Activated CD4-positive, alpha-beta memory T cell treated with anti-CD3 and anti-CD28 coated beads, Interleukin-2, amount 10 ng/mL, durations not matched to agents 7 days and 5 days (primary cell): Measurements from ENCODE around the gene NOL8. TPM values are rescaled to one million over a fixed set of nuclear protein-coding genes. Genes with fewer than 3 reads are reported as not detected.

ENCODE experiments used
- CTCF ChIA-PET: fragments of 350-600 bp; sonication (Branson Sonifier 250); formaldehyde crosslinking; loops from one replicate; lab custom pipeline; 2021; ENCODE audit warnings: antibody characterized with exemption, inconsistent platforms; lab: Charles Lee
- POLR2A ChIA-PET: fragments of 350-600 bp; sonication (Branson Sonifier 250); formaldehyde crosslinking; loops from one replicate; lab custom pipeline; 2021; ENCODE audit warnings: antibody characterized with exemption; lab: Charles Lee
- DNase-seq: peaks from one replicate; pipeline ENCODE4 v3.0.0-alpha.2; 2020
- H3K27ac Mint-ChIP-seq: one replicate; pipeline ENCODE4 v1.8.0; 2021; ENCODE audit warnings: mild to moderate bottlenecking, mixed read lengths
- H3K27me3 Mint-ChIP-seq: one replicate; pipeline ENCODE4 v1.8.0; 2021; ENCODE audit warnings: mixed read lengths
- H3K36me3 Mint-ChIP-seq: one replicate; pipeline ENCODE4 v1.8.0; 2021; ENCODE audit warnings: low read depth, mixed read lengths
- H3K4me1 Mint-ChIP-seq: one replicate; pipeline ENCODE4 v1.8.0; 2021; ENCODE audit warnings: mixed read lengths
- H3K4me3 Mint-ChIP-seq: one replicate; pipeline ENCODE4 v1.8.0; 2021; ENCODE audit warnings: mild to moderate bottlenecking, mixed read lengths
- H3K9me3 Mint-ChIP-seq: one replicate; pipeline ENCODE4 v1.8.0; 2021; ENCODE audit warnings: mixed read lengths
- total RNA-seq, 2 experiments: library from RNA; stranded (reverse); gene quantifications; one replicate each; pipeline ENCODE4 v1.2.3, GENCODE V29; 2021

NOL8 gene
- total RNA-seq = 10 to 100 TPM; 48.0 to 48.9 TPM

GRCh38 chr9:92325269-92325990 is at the start of gene NOL8, which contains the start of gene CENPP:
Gene NOL8, minus strand, starts transcription at chr9:92325350. Its CDS starts 1,189 bp downstream, at chr9:92324161.
Gene CENPP, plus strand, starts transcription at chr9:92325953.
- ChIA-PET CTCF (interaction anchor here (0.7 to 3.0 kb wide), 5 partner anchors 9 to 464 kb away, joined by 3 to 16 read pairs (median 4); partner anchors contain the start of gene IPPK), POLR2A (interaction anchor here (0.6 to 3.2 kb wide), 32 partner anchors 9 to 1128 kb away, joined by 3 to 31 read pairs (median 4); partner anchors contain the start of genes FAM120AOS, IARS1, IPPK and NINJ1)
- Mint-ChIP-seq H3K4me3 (peak within 1 kb of the TSS; percentile 98), H3K36me3 (peaks cover 22% of the 10 kb centered on the region), H3K9me3 (no peaks in the 10 kb centered on the region), H3K4me1 (peaks cover 39% of the 10 kb centered on the region), H3K27me3 (no peaks in the 10 kb centered on the region), H3K27ac (peak within 1 kb of the TSS; percentile 94)
- DNase-seq = peak; percentile 88

- no peak for DNase-seq
These were observed 48.0 kb upstream of the NOL8 start for GRCh38 chr9:92373167-92373566.

GRCh38 chr9:92369075-92369474 is 43.9 kb upstream of the NOL8 start:
- peaks cover 4% of the 10 kb centered on the region for H3K9me3 Mint-ChIP-seq
- peaks cover 24% of the 10 kb centered on the region for H3K36me3 Mint-ChIP-seq
- no peak for DNase-seq
- H3K27me3 Mint-ChIP-seq = no peaks in the 10 kb centered on the region
- no peak overlapping the region for H3K4me3 Mint-ChIP-seq
- H3K27ac Mint-ChIP-seq = no peak overlapping the region
- no peaks in the 10 kb centered on the region for H3K4me1 Mint-ChIP-seq
- POLR2A ChIA-PET = no interaction called here
- CTCF ChIA-PET = no interaction called here

More at GRCh38 chr9:92373167-92373566, 48.0 kb upstream of the NOL8 start:
- peaks cover 6% of the 10 kb centered on the region for H3K9me3 Mint-ChIP-seq
- peaks cover 4% of the 10 kb centered on the region for H3K4me1 Mint-ChIP-seq
- CTCF ChIA-PET = no interaction called here
- H3K27ac Mint-ChIP-seq = no peak overlapping the region
- POLR2A ChIA-PET = no interaction called here
- peaks cover 38% of the 10 kb centered on the region for H3K36me3 Mint-ChIP-seq
- H3K4me3 Mint-ChIP-seq = no peak overlapping the region
- no peaks in the 10 kb centered on the region for H3K27me3 Mint-ChIP-seq

- H3K27ac Mint-ChIP-seq = no peak overlapping the region
- ChIA-PET POLR2A (interaction anchor here (1.5 kb wide), 1 partner anchor 35 kb away, joined by 4 read pairs; the partner anchor contains the start of genes CENPP and NOL8), CTCF (no interaction called here)
- H3K9me3 Mint-ChIP-seq = peaks cover 7% of the 10 kb centered on the region
- H3K27me3 Mint-ChIP-seq = no peaks in the 10 kb centered on the region
- no peaks in the 10 kb centered on the region for H3K4me1 Mint-ChIP-seq
- peaks cover 28% of the 10 kb centered on the region for H3K36me3 Mint-ChIP-seq
- H3K4me3 Mint-ChIP-seq = no peak overlapping the region
- DNase-seq = no peak
These were observed 34.9 kb upstream of the NOL8 start for GRCh38 chr9:92360083-92360482.

- CTCF ChIA-PET = no interaction called here
- no peak overlapping the region for H3K27ac Mint-ChIP-seq
- no peaks in the 10 kb centered on the region for H3K4me1 Mint-ChIP-seq
- H3K27me3 Mint-ChIP-seq = no peaks in the 10 kb centered on the region
- no peak overlapping the region for H3K4me3 Mint-ChIP-seq
- DNase-seq = no peak
- H3K9me3 Mint-ChIP-seq = peaks cover 11% of the 10 kb centered on the region
- POLR2A ChIA-PET = interaction anchor here (1.5 kb wide), 1 partner anchor 34 kb away, joined by 4 read pairs; the partner anchor contains the start of genes CENPP and NOL8
- H3K36me3 Mint-ChIP-seq = peaks cover 32% of the 10 kb centered on the region
These were observed 34.3 kb upstream of the NOL8 start for GRCh38 chr9:92359394-92359995.

GRCh38 chr9:92353051-92353450 is 27.9 kb upstream of the NOL8 start:
- H3K4me3 Mint-ChIP-seq = no peak overlapping the region
- no peak for DNase-seq
- peaks cover 13% of the 10 kb centered on the region for H3K9me3 Mint-ChIP-seq
- POLR2A ChIA-PET = no interaction called here
- H3K4me1 Mint-ChIP-seq = peaks cover 7% of the 10 kb centered on the region
- H3K27ac Mint-ChIP-seq = no peak overlapping the region
- CTCF ChIA-PET = no interaction called here
- H3K27me3 Mint-ChIP-seq = no peaks in the 10 kb centered on the region
- peaks cover 47% of the 10 kb centered on the region for H3K36me3 Mint-ChIP-seq

GRCh38 chr9:92350740-92351133 is 25.6 kb upstream of the NOL8 start:
- Mint-ChIP-seq H3K9me3 (peaks cover 6% of the 10 kb centered on the region), H3K27ac (peak overlapping the region; percentile 13), H3K4me1 (peaks cover 7% of the 10 kb centered on the region), H3K27me3 (no peaks in the 10 kb centered on the region), H3K4me3 (no peak overlapping the region), H3K36me3 (peaks cover 46% of the 10 kb centered on the region)
- ChIA-PET CTCF (no interaction called here), POLR2A (interaction anchor here (1.1 kb wide), 1 partner anchor 25 kb away, joined by 3 read pairs; the partner anchor contains the start of gene CENPP)
- DNase-seq = no peak

GRCh38 chr9:92349771-92350739 is 24.9 kb upstream of the NOL8 start:
- Mint-ChIP-seq H3K4me1 (peaks cover 7% of the 10 kb centered on the region), H3K27ac (no peak overlapping the region), H3K36me3 (peaks cover 41% of the 10 kb centered on the region), H3K27me3 (no peaks in the 10 kb centered on the region), H3K9me3 (peaks cover 6% of the 10 kb centered on the region), H3K4me3 (no peak overlapping the region)
- no peak for DNase-seq
- POLR2A ChIA-PET = no interaction called here
- CTCF ChIA-PET = no interaction called here

- Mint-ChIP-seq H3K4me3 (no peak overlapping the region), H3K27ac (no peak overlapping the region), H3K27me3 (no peaks in the 10 kb centered on the region), H3K9me3 (peaks cover 4% of the 10 kb centered on the region), H3K36me3 (peaks cover 37% of the 10 kb centered on the region), H3K4me1 (peaks cover under 1% of the 10 kb centered on the region)
- DNase-seq = no peak
- POLR2A ChIA-PET = no interaction called here
- CTCF ChIA-PET = no interaction called here
These were observed 20.4 kb upstream of the NOL8 start for GRCh38 chr9:92345582-92345981.

- H3K27me3 Mint-ChIP-seq = no peaks in the 10 kb centered on the region
- DNase-seq = no peak
- no peak overlapping the region for H3K4me3 Mint-ChIP-seq
- POLR2A ChIA-PET = interaction anchor here (1.2 kb wide), 1 partner anchor 17 kb away, joined by 3 read pairs; the partner anchor contains the start of gene CENPP
- H3K36me3 Mint-ChIP-seq = peaks cover 49% of the 10 kb centered on the region
- peaks cover 4% of the 10 kb centered on the region for H3K9me3 Mint-ChIP-seq
- H3K4me1 Mint-ChIP-seq = no peaks in the 10 kb centered on the region
- CTCF ChIA-PET = interaction anchor here (1.0 to 1.3 kb wide), 2 partner anchors 203 to 291 kb away, joined by 3 to 4 read pairs; no protein-coding TSS in a partner anchor
- no peak overlapping the region for H3K27ac Mint-ChIP-seq
These were observed 17.8 kb upstream of the NOL8 start for GRCh38 chr9:92342825-92343488.

- ChIA-PET POLR2A (no interaction called here), CTCF (no interaction called here)
- Mint-ChIP-seq H3K4me1 (no peaks in the 10 kb centered on the region), H3K36me3 (peaks cover 49% of the 10 kb centered on the region), H3K27me3 (no peaks in the 10 kb centered on the region), H3K9me3 (peaks cover 4% of the 10 kb centered on the region), H3K4me3 (no peak overlapping the region), H3K27ac (no peak overlapping the region)
- no peak for DNase-seq
These were observed 16.4 kb upstream of the NOL8 start for GRCh38 chr9:92341578-92341977.

GRCh38 chr9:92333282-92333634 is 8.1 kb upstream of the NOL8 start:
- no peak for DNase-seq
- Mint-ChIP-seq H3K4me3 (no peak overlapping the region), H3K27me3 (no peaks in the 10 kb centered on the region), H3K9me3 (no peaks in the 10 kb centered on the region), H3K36me3 (peaks cover 28% of the 10 kb centered on the region), H3K27ac (no peak overlapping the region), H3K4me1 (peaks cover 3% of the 10 kb centered on the region)
- ChIA-PET POLR2A (interaction anchor here (0.8 kb wide), 1 partner anchor 312 kb away, joined by 3 read pairs; no protein-coding TSS in a partner anchor), CTCF (interaction anchor here (0.7 kb wide), 2 partner anchors 195 to 970 kb away, joined by 3 to 4 read pairs; no protein-coding TSS in a partner anchor)
